Measurements from ENCODE around the gene TPRA1. TPM values are rescaled to one million over a fixed set of nuclear protein-coding genes. Genes with fewer than 3 reads are reported as not detected.
A peak's percentile ranks its signal among the peaks of the same experiment; 100 is the strongest.

TPRA1 gene
- total and polyA plus RNA-seq, 7 donors: 20.7 to 26.7 (median 24.2) TPM

GRCh38 chr3:127544192-127544802 lies 46.2 kb downstream of the TPRA1 start:
- Histone ChIP-seq H3K4me3 (no peak overlapping the region), H3K4me1 (no peaks in the 10 kb centered on the region), H3K9me3 (no peaks in the 10 kb centered on the region), H3K27me3 (ENCODE audit: insufficient read depth in 3 of 3, low read length in 2 of 3) (no peaks in the 10 kb centered on the region), H3K27ac (no peak overlapping the region), H3K36me3 (ENCODE audit: insufficient read depth in 1 of 2, low read depth in 1 of 2) (no peaks in the 10 kb centered on the region)
- 8 to 28% (median 26%) methylated on average over 8 to 10 of the region's 10 CpGs for WGBS, 3 donors
- peak; percentile 42 to 69 (median 58) for ATAC-seq
- intact Hi-C loops (cut with DNase I): loop anchor here in 1 of 2 donors (10.0 kb wide), 2 partner anchors 559 to 1019 kb away; partner anchors contain the start of genes CHST13 and PLXNA1
- peak; percentile 69 to 84 for DNase-seq
- TF ChIP-seq CTCF (IDR thresholded peaks at IDR 0.05): peak; percentile 74

- H3K9me3 ChIP-seq: no peaks in the 10 kb centered on the region
- intact Hi-C loops (cut with DNase I): loop anchor here in 1 of 2 donors (10.0 kb wide), 2 partner anchors 559 to 1019 kb away; partner anchors contain the start of genes CHST13 and PLXNA1
- no peak for ATAC-seq
- 90 to 95% (median 92%) methylated on average over 12 of the region's 12 CpGs for WGBS, 3 donors
- H3K4me1 ChIP-seq: no peaks in the 10 kb centered on the region
- H3K4me3 ChIP-seq: no peak overlapping the region
- no peaks in the 10 kb centered on the region for H3K27me3 ChIP-seq (ENCODE audit: insufficient read depth in 3 of 3, low read length in 2 of 3)
- no peak for DNase-seq
- H3K27ac ChIP-seq: no peak overlapping the region
- TF ChIP-seq CTCF (IDR thresholded peaks at IDR 0.05): no peak
- no peaks in the 10 kb centered on the region for H3K36me3 ChIP-seq (ENCODE audit: insufficient read depth in 1 of 2, low read depth in 1 of 2)
Observed at GRCh38 chr3:127543441-127543840, 47.1 kb downstream of the TPRA1 start.

GRCh38 chr3:127542441-127542952 lies 48.0 kb downstream of the TPRA1 start:
- no peak for TF ChIP-seq CTCF (IDR thresholded peaks at IDR 0.05)
- intact Hi-C loops (cut with DNase I): loop anchor here in 1 of 2 donors (10.0 kb wide), 2 partner anchors 558 to 1018 kb away; partner anchors contain the start of genes CHST13 and PLXNA1
- no peak for DNase-seq

DNA sequence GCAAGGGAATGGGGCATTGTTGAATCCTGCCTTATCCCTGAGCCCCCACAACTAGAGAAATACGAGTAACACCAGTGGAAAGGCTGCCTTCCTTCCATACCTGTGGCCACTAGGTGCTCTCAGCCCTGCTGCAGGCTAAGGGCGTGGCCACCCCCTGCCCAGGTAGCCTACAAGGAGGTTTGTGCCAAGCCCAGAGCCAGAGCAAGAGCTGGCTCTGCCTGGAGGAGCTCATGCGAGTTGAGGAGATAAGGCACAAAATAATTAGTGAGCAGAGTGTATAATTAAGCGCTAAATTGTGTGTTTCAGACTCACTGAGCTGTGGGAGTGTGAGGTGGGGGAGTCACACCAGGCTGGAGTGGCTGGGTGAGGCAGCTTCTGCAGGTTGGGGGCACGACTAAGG lies 49.2 kb downstream of the TPRA1 start:
- no peaks in the 10 kb centered on the region for H3K27me3 ChIP-seq (ENCODE audit: insufficient read depth in 3 of 3, low read length in 2 of 3)
- TF ChIP-seq CTCF (IDR thresholded peaks at IDR 0.05): no peak
- ATAC-seq: no peak
- H3K9me3 ChIP-seq: no peaks in the 10 kb centered on the region
- no peaks in the 10 kb centered on the region for H3K4me1 ChIP-seq
- WGBS, 3 donors: 85 to 91% (median 85%) methylated on average over 5 of the region's 5 CpGs
- DNase-seq: no peak
- no peak overlapping the region for H3K4me3 ChIP-seq
- H3K27ac ChIP-seq: no peak overlapping the region
- H3K36me3 ChIP-seq (ENCODE audit: insufficient read depth in 1 of 2, low read depth in 1 of 2): no peaks in the 10 kb centered on the region
- intact Hi-C loops (cut with DNase I): loop anchor here in 1 of 2 donors (10.0 kb wide), 2 partner anchors 557 to 1017 kb away; partner anchors contain the start of genes CHST13 and PLXNA1

More at GRCh38 chr3:127542441-127542952, 48.0 kb downstream of the TPRA1 start:
- 92 to 93% (median 92%) methylated on average over 14 of the region's 14 CpGs for WGBS, 3 donors
- Histone ChIP-seq H3K36me3 (ENCODE audit: insufficient read depth in 1 of 2, low read depth in 1 of 2) (no peaks in the 10 kb centered on the region), H3K4me1 (no peaks in the 10 kb centered on the region), H3K4me3 (no peak overlapping the region), H3K27ac (no peak overlapping the region), H3K9me3 (no peaks in the 10 kb centered on the region), H3K27me3 (ENCODE audit: insufficient read depth in 3 of 3, low read length in 2 of 3) (no peaks in the 10 kb centered on the region)
- no peak for ATAC-seq

Measured in psoas muscle (tissue), 8 donors.